Measurements from ENCODE around the gene GLS2.

GLS2 gene

DNA sequence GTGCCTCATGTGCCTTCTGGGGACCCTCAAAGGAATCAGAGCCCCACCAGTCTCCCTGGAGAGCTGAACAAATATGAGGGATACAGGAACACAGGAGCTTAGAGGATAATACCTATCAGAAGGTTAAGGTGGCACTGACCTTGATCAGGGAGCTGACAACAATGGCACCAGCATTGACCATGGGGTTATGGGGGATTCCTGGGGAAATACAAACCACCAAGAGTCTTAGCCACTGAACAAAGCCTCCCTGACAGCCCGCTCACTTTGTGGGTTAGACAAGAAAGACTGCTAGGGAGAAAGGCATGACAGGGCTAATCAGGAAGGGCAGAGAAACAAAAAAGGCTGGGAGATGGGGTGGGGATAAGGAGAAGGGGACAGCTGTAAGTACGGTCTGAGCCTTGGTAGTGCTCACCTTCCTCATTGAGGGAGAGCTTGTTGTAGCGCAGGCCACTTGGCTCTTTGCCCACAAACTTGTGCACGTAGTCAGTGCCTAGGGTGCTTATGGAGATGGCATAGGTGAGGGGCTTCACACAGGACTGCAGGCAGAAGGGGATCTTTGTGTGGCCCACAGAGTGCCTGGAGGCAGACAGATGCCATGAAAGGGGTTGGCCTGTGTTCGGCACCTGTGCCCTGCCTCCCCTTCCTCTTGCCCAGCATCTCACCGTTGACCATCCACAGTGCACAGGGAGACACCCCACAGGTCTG lies 10.3 kb downstream of the GLS2 start:
- WGBS (ENCODE audit: insufficient coverage), result 96% methylated on average over 4 of the region's 6 CpGs
- Histone ChIP-seq H3K4me3 (ENCODE audit: control insufficient read depth in 1 of 7, extremely low read depth in 1 of 7, insufficient read depth in 4 of 7, low read depth in 2 of 7, low read length in 6 of 7) (no peak overlapping the region), H3K27ac (ENCODE audit: insufficient read depth in 1 of 2, low read depth in 1 of 2, low read length in 2 of 2, poor library complexity in 1 of 2, severe bottlenecking in 2 of 2) (no peak overlapping the region), H3K9me3 (ENCODE audit: control extremely low read depth in 1 of 5, control insufficient read depth in 4 of 5, insufficient read depth in 2 of 5, low read depth in 1 of 5, low read length in 4 of 5) (no peaks in the 10 kb centered on the region), H3K36me3 (ENCODE audit: control insufficient read depth in 4 of 4, insufficient read depth in 4 of 4, low read length in 3 of 4) (peaks cover 0 to 11% (median 4%) of the 10 kb centered on the region in 4 experiments), H3K27me3 (replicated peaks in 2 of 5; ENCODE audit: control insufficient read depth in 4 of 5, insufficient read depth in 5 of 5, low read length in 4 of 5) (no peaks in the 10 kb centered on the region), H3K4me1 (ENCODE audit: control extremely low read depth in 1 of 4, control insufficient read depth in 4 of 4, insufficient read depth in 4 of 4, low read length in 3 of 4) (peaks cover 0 to 12% (median 3%) of the 10 kb centered on the region in 4 experiments)
- DNase-seq, result no peak
- CTCF ChIA-PET, result interaction anchor here (1.2 kb wide), 1 partner anchor 34 kb away, joined by 3 read pairs; no protein-coding TSS in a partner anchor
- POLR2A ChIA-PET, result no interaction called here

DNA sequence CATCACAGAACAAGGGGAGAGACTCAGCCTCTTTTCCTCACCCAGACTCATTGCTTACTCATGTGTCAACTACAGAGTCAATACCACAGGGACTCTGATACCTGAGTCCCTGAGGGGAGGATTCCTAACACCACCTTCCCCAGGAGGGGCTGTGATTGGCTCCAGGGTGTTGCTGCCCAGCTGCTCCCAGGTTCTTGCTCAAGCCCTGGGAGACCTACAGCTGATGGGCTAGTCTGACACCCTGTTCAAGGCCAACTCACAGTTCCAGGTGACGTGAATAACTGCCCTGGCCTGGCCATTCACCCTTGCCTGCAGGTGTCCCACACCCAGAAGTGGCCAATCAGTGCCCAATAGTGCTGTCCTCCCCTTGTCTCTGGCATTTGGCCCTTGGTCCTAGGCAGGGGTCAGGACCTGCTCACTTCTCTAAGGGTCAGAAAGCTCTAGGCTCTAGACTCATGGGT lies 11.0 kb downstream of the GLS2 start:
- H3K36me3 ChIP-seq (ENCODE audit: control insufficient read depth in 4 of 4, insufficient read depth in 4 of 4, low read length in 3 of 4), result peaks cover 0 to 14% (median 8%) of the 10 kb centered on the region in 4 experiments
- no peaks in the 10 kb centered on the region for H3K27me3 ChIP-seq (replicated peaks in 2 of 5; ENCODE audit: control insufficient read depth in 4 of 5, insufficient read depth in 5 of 5, low read length in 4 of 5)
- DNase-seq, result no peak
- H3K4me3 ChIP-seq (ENCODE audit: control insufficient read depth in 1 of 7, extremely low read depth in 1 of 7, insufficient read depth in 4 of 7, low read depth in 2 of 7, low read length in 6 of 7), result no peak overlapping the region
- H3K27ac ChIP-seq (ENCODE audit: insufficient read depth in 1 of 2, low read depth in 1 of 2, low read length in 2 of 2, poor library complexity in 1 of 2, severe bottlenecking in 2 of 2), result no peak overlapping the region
- CTCF ChIA-PET, result no interaction called here
- 100% methylated on average over 1 of the region's 1 CpG for WGBS (ENCODE audit: insufficient coverage)
- no peaks in the 10 kb centered on the region for H3K9me3 ChIP-seq (ENCODE audit: control extremely low read depth in 1 of 5, control insufficient read depth in 4 of 5, insufficient read depth in 2 of 5, low read depth in 1 of 5, low read length in 4 of 5)
- POLR2A ChIA-PET, result no interaction called here
- peaks cover 0 to 12% (median 3%) of the 10 kb centered on the region in 4 experiments for H3K4me1 ChIP-seq (ENCODE audit: control extremely low read depth in 1 of 4, control insufficient read depth in 4 of 4, insufficient read depth in 4 of 4, low read length in 3 of 4)

DNA sequence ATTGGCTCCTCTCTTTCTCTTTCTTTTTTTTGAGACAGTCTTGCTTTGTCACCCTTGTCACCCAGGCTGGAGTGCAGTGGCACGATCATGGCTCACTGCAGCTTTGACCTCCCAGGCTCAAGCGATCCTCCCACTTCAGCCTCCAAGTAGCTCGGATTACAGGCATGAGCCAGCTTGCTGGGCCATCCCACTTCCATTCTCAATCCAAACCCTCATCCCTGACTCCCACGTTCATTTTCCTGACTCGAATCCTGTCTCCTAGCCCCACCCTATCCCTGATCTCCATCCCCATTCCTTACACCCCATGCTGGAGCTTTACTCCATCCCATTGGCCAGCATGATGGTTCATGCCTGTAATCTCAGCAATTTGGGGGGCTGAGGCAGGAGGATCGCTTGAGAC lies 11.8 kb downstream of the GLS2 start:
- no peak for DNase-seq
- ChIA-PET POLR2A (no interaction called here), CTCF (interaction anchor here (0.6 kb wide), 1 partner anchor 28 kb away, joined by 3 read pairs; no protein-coding TSS in a partner anchor)
- 96% methylated on average over 6 of the region's 6 CpGs for WGBS (ENCODE audit: insufficient coverage)
- Histone ChIP-seq H3K4me1 (ENCODE audit: control extremely low read depth in 1 of 4, control insufficient read depth in 4 of 4, insufficient read depth in 4 of 4, low read length in 3 of 4) (peaks cover 0 to 12% (median 3%) of the 10 kb centered on the region in 4 experiments), H3K4me3 (ENCODE audit: control insufficient read depth in 1 of 7, extremely low read depth in 1 of 7, insufficient read depth in 4 of 7, low read depth in 2 of 7, low read length in 6 of 7) (no peak overlapping the region), H3K36me3 (ENCODE audit: control insufficient read depth in 4 of 4, insufficient read depth in 4 of 4, low read length in 3 of 4) (peaks cover 0 to 21% (median 13%) of the 10 kb centered on the region in 4 experiments), H3K27ac (ENCODE audit: insufficient read depth in 1 of 2, low read depth in 1 of 2, low read length in 2 of 2, poor library complexity in 1 of 2, severe bottlenecking in 2 of 2) (no peak overlapping the region), H3K27me3 (replicated peaks in 2 of 5; ENCODE audit: control insufficient read depth in 4 of 5, insufficient read depth in 5 of 5, low read length in 4 of 5) (no peaks in the 10 kb centered on the region), H3K9me3 (ENCODE audit: control extremely low read depth in 1 of 5, control insufficient read depth in 4 of 5, insufficient read depth in 2 of 5, low read depth in 1 of 5, low read length in 4 of 5) (no peaks in the 10 kb centered on the region)

DNA sequence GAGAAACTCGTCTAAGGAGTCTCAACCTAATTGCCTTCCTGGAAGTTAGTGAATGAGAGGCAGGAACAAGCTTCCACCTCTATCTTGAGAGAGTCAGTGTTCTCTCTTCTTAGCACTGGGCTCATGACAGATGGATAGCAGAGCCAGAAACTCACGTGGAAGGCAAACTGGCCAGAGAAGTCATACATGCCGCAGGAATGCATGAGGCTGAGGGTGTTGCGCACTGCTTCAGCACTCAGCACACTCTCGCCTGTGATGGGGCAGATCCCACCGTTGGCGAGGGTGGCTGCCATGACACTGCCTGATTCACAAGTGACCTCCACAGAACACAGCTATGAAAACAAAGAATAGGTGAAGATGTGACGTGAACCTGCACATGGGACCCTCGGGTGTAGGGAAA lies 13.6 kb downstream of the GLS2 start:
- POLR2A ChIA-PET, result no interaction called here
- Histone ChIP-seq H3K4me3 (ENCODE audit: control insufficient read depth in 1 of 7, extremely low read depth in 1 of 7, insufficient read depth in 4 of 7, low read depth in 2 of 7, low read length in 6 of 7) (no peak overlapping the region), H3K36me3 (ENCODE audit: control insufficient read depth in 4 of 4, insufficient read depth in 4 of 4, low read length in 3 of 4) (peaks cover 0 to 32% (median 14%) of the 10 kb centered on the region in 4 experiments), H3K27me3 (replicated peaks in 2 of 5; ENCODE audit: control insufficient read depth in 4 of 5, insufficient read depth in 5 of 5, low read length in 4 of 5) (no peaks in the 10 kb centered on the region), H3K4me1 (ENCODE audit: control extremely low read depth in 1 of 4, control insufficient read depth in 4 of 4, insufficient read depth in 4 of 4, low read length in 3 of 4) (peaks cover 0 to 9% (median 7%) of the 10 kb centered on the region in 4 experiments), H3K27ac (ENCODE audit: insufficient read depth in 1 of 2, low read depth in 1 of 2, low read length in 2 of 2, poor library complexity in 1 of 2, severe bottlenecking in 2 of 2) (no peak overlapping the region), H3K9me3 (ENCODE audit: control extremely low read depth in 1 of 5, control insufficient read depth in 4 of 5, insufficient read depth in 2 of 5, low read depth in 1 of 5, low read length in 4 of 5) (no peaks in the 10 kb centered on the region)
- no peak for DNase-seq
- CTCF ChIA-PET, result interaction anchor here (1.0 to 1.3 kb wide), 2 partner anchors 11 to 15 kb away, joined by 3 to 5 read pairs; no protein-coding TSS in a partner anchor
- WGBS (ENCODE audit: insufficient coverage), result 100% methylated on average over 9 of the region's 9 CpGs

- Histone ChIP-seq H3K4me1 (ENCODE audit: control extremely low read depth in 1 of 4, control insufficient read depth in 4 of 4, insufficient read depth in 4 of 4, low read length in 3 of 4) (peaks cover 0 to 16% (median 13%) of the 10 kb centered on the region in 4 experiments), H3K4me3 (ENCODE audit: control insufficient read depth in 1 of 7, extremely low read depth in 1 of 7, insufficient read depth in 4 of 7, low read depth in 2 of 7, low read length in 6 of 7) (peak overlapping the region; percentile 77 to 100 (median 98)), H3K27me3 (replicated peaks in 2 of 5; ENCODE audit: control insufficient read depth in 4 of 5, insufficient read depth in 5 of 5, low read length in 4 of 5) (no peaks in the 10 kb centered on the region), H3K36me3 (ENCODE audit: control insufficient read depth in 4 of 4, insufficient read depth in 4 of 4, low read length in 3 of 4) (peaks cover 0 to 27% (median 11%) of the 10 kb centered on the region in 4 experiments), H3K9me3 (ENCODE audit: control extremely low read depth in 1 of 5, control insufficient read depth in 4 of 5, insufficient read depth in 2 of 5, low read depth in 1 of 5, low read length in 4 of 5) (no peaks in the 10 kb centered on the region), H3K27ac (ENCODE audit: insufficient read depth in 1 of 2, low read depth in 1 of 2, low read length in 2 of 2, poor library complexity in 1 of 2, severe bottlenecking in 2 of 2) (peak overlapping the region; percentile 90 to 94)
- POLR2A ChIA-PET, result no interaction called here
- CTCF ChIA-PET, result interaction anchor here (0.8 to 3.3 kb wide), 5 partner anchors 12 to 167 kb away, joined by 3 to 20 read pairs (median 3); no protein-coding TSS in a partner anchor
- DNase-seq, result no peak
- 54% methylated on average over 19 of the region's 19 CpGs for WGBS (ENCODE audit: insufficient coverage)
These were observed 18.7 kb downstream of the GLS2 start for GRCh38 chr12:56469007-56469930.

- WGBS (ENCODE audit: insufficient coverage), result 0% methylated on average over 43 of the region's 43 CpGs
- no peaks in the 10 kb centered on the region for H3K9me3 ChIP-seq (ENCODE audit: control extremely low read depth in 1 of 5, control insufficient read depth in 4 of 5, insufficient read depth in 2 of 5, low read depth in 1 of 5, low read length in 4 of 5)
These were observed 19.6 kb downstream of the GLS2 start, which contains the start of gene SPRYD4 for GRCh38 chr12:56468216-56469006. Gene SPRYD4 (plus strand): TSS chr12:56468578. CDS start chr12:56468592, 14 bp downstream.

More at GRCh38 chr12:56468216-56469006, 19.6 kb downstream of the GLS2 start, which contains the start of gene SPRYD4:
- DNase-seq, result peak; percentile 94 to 96 (median 96)
- peak within 1 kb of the TSS; percentile 77 to 100 (median 98) for H3K4me3 ChIP-seq (ENCODE audit: control insufficient read depth in 1 of 7, extremely low read depth in 1 of 7, insufficient read depth in 4 of 7, low read depth in 2 of 7, low read length in 6 of 7)
- peak within 1 kb of the TSS; percentile 90 to 94 for H3K27ac ChIP-seq (ENCODE audit: insufficient read depth in 1 of 2, low read depth in 1 of 2, low read length in 2 of 2, poor library complexity in 1 of 2, severe bottlenecking in 2 of 2)
- CTCF ChIA-PET, result interaction anchor here (1.1 to 3.3 kb wide), 5 partner anchors 11 to 168 kb away, joined by 3 to 20 read pairs (median 3); no protein-coding TSS in a partner anchor
- H3K4me1 ChIP-seq (ENCODE audit: control extremely low read depth in 1 of 4, control insufficient read depth in 4 of 4, insufficient read depth in 4 of 4, low read length in 3 of 4), result peaks cover 2 to 19% (median 15%) of the 10 kb centered on the region in 4 experiments
- H3K27me3 ChIP-seq (replicated peaks in 2 of 5; ENCODE audit: control insufficient read depth in 4 of 5, insufficient read depth in 5 of 5, low read length in 4 of 5), result no peaks in the 10 kb centered on the region
- peaks cover 0 to 26% (median 10%) of the 10 kb centered on the region in 4 experiments for H3K36me3 ChIP-seq (ENCODE audit: control insufficient read depth in 4 of 4, insufficient read depth in 4 of 4, low read length in 3 of 4)
- POLR2A ChIA-PET, result interaction anchor here (0.9 kb wide), 1 partner anchor 158 kb away, joined by 3 read pairs; no protein-coding TSS in a partner anchor

All from common myeloid progenitor, CD34-positive (primary cell).